ENCODE measurements around the gene FAM153A.
"Not testable (repeated sequence)": the region's sequence is repeated elsewhere in the genome, so short reads cannot be mapped to it uniquely, and the experiment has no call there.

DNA sequence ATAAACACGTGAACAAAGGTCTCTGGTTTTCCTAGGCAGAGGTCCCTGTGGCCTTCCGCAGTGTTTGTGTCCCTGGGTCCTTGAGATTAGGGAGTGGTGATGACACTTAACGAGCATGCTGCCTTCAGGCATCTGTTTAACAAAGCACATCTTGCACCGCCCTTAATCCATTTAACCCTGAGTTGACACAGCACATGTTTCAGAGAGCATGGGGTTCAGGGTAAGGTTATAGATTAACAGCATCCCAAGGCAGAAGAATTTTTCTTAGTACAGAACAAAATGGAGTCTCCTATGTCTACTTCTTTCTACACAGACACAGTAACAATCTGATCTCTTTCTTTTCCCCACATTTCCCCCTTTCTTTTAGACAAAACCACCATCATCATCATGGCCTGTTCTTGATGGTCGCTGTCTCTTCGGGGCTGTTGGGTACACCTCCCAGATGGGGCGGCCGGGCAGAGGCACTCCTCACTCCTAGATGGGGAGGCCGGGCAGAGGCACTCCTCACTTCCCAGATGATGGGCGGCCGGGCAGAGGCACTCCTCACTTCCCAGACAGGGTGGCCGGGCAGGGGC, 87.3 kb downstream of the FAM153A start:
- TF ChIP-seq, protein P1, sequence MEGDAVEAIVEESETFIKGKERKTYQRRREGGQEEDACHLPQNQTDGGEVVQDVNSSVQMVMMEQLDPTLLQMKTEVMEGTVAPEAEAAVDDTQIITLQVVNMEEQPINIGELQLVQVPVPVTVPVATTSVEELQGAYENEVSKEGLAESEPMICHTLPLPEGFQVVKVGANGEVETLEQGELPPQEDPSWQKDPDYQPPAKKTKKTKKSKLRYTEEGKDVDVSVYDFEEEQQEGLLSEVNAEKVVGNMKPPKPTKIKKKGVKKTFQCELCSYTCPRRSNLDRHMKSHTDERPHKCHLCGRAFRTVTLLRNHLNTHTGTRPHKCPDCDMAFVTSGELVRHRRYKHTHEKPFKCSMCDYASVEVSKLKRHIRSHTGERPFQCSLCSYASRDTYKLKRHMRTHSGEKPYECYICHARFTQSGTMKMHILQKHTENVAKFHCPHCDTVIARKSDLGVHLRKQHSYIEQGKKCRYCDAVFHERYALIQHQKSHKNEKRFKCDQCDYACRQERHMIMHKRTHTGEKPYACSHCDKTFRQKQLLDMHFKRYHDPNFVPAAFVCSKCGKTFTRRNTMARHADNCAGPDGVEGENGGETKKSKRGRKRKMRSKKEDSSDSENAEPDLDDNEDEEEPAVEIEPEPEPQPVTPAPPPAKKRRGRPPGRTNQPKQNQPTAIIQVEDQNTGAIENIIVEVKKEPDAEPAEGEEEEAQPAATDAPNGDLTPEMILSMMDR (IDR thresholded peaks at IDR 0.05; ENCODE audit: low read length), result not testable (repeated sequence)
- not testable (repeated sequence) for TF ChIP-seq EZH2 (IDR thresholded peaks at IDR 0.05; ENCODE audit: borderline replicate concordance, low read length)

All from OCI-LY1 (cell line).